GM12878 (cell line): ENCODE measurements around the gene ANKRD28. TPM values are rescaled to one million over a fixed set of nuclear protein-coding genes. Genes with fewer than 3 reads are reported as not detected.

Experiments used
- ATAC-seq: fragments of 200-7000 bp; cut with Tn5 transposase; 3 replicates; pipeline ENCODE4 v1.9.1; 2020; ENCODE audit warnings: mild to moderate bottlenecking, moderate library complexity
- BruUV-seq: library from RNA; stranded (reverse); fragments of 400-500 nt; replicated peaks from 2 replicates; lab custom pipeline; 2021; lab: Mats Ljungman, UMichigan
- CTCF ChIA-PET: fragments of 300-600 bp; sonication (Branson Sonifier 250); formaldehyde crosslinking; extraction: SDS; loops from one replicate; lab custom pipeline; 2021; ENCODE audit warnings: inconsistent platforms; lab: Yijun Ruan, JAX
- POLR2A ChIA-PET: fragments of 350-600 bp; formaldehyde crosslinking; extraction: SDS; loops from one replicate; lab custom pipeline; 2021; ENCODE audit warnings: inconsistent platforms; lab: Charles Lee
- RAD21 ChIA-PET: fragments of 300-600 bp; sonication (Branson Sonifier 250); formaldehyde crosslinking; loops from one replicate; lab custom pipeline; 2023; ENCODE audit warnings: antibody characterized with exemption; ENCODE audit not compliant: unreplicated experiment; lab: Charles Lee
- SMC1A ChIA-PET: fragments of 300-600 bp; sonication (Branson Sonifier 250); formaldehyde crosslinking; loops from one replicate; lab custom pipeline; 2023; ENCODE audit not compliant: unreplicated experiment, uncharacterized antibody; lab: Charles Lee
- DNase-seq: peaks from one replicate; pipeline ENCODE4 v3.0.0-alpha.2; 2011; ENCODE audit warnings: low read depth, low spot score
- FAIRE-seq: peaks from 3 replicates; lab custom pipeline; 2011; peaks lifted over from hg19 to GRCh38; lab: Jason Lieb, UNC
- H2AFZ ChIP-seq: 2 replicates; pipeline ENCODE4 v1.6.0; 2011; ENCODE audit warnings: low read depth, low read length, control low read depth; ENCODE audit not compliant: control insufficient read depth
- H3K27ac ChIP-seq: 2 replicates; pipeline ENCODE4 v1.5.1; 2011; ENCODE audit warnings: control low read depth; ENCODE audit not compliant: control insufficient read depth, insufficient read depth
- H3K27me3 ChIP-seq, 2 experiments: replicated peaks in 1 of 2; 2 replicates each; pipeline versions ENCODE4 v1.6.0 to v1.6.1; 2011; ENCODE audit warnings: low read length in 1 of 2; ENCODE audit not compliant: control insufficient read depth in 2 of 2, insufficient read depth in 2 of 2
- H3K36me3 ChIP-seq, 2 experiments: 2 replicates each; pipeline ENCODE4 v1.5.1; 2011; ENCODE audit warnings: low read length in 1 of 2; ENCODE audit not compliant: control insufficient read depth in 2 of 2, insufficient read depth in 2 of 2
- H3K4me1 ChIP-seq: 2 replicates; pipeline ENCODE4 v1.6.1; 2011; ENCODE audit warnings: mild to moderate bottlenecking, low read length, moderate library complexity, mixed read lengths; ENCODE audit not compliant: control insufficient read depth, insufficient read depth
- H3K4me2 ChIP-seq: 2 replicates; pipeline ENCODE4 v1.6.0; 2011; ENCODE audit warnings: control low read depth; ENCODE audit not compliant: control insufficient read depth, insufficient read depth
- H3K4me3 ChIP-seq: fragments of 200-600 bp; sonication (generic); 2 replicates; pipeline ENCODE4 v1.5.1; 2016
- H3K79me2 ChIP-seq: 2 replicates; pipeline ENCODE4 v1.6.0; 2011; ENCODE audit warnings: low read length; ENCODE audit not compliant: control insufficient read depth, insufficient read depth
- H3K9ac ChIP-seq: 2 replicates; pipeline ENCODE4 v1.8.0; 2011; ENCODE audit warnings: low read length, control low read depth, mixed read lengths; ENCODE audit not compliant: control insufficient read depth, insufficient read depth
- H3K9me3 ChIP-seq: replicated peaks from 3 replicates; pipeline ENCODE4 v1.5.1; 2011; ENCODE audit warnings: mild to moderate bottlenecking, low read length; ENCODE audit not compliant: control insufficient read depth, insufficient read depth
- H4K20me1 ChIP-seq: 2 replicates; pipeline ENCODE4 v1.6.0; 2011; ENCODE audit not compliant: control insufficient read depth, insufficient read depth
- BACH1 ChIP-seq: fragments of 450-650 bp; IDR thresholded peaks from 2 replicates; pipeline ENCODE4 v1.6.1; 2017; ENCODE audit warnings: mild to moderate bottlenecking, borderline replicate concordance
- CEBPZ ChIP-seq: fragments of 150-350 bp; IDR thresholded peaks from 2 replicates; pipeline ENCODE4 v1.6.1; 2016; ENCODE audit warnings: low read depth, low read length
- DPF2 ChIP-seq: fragments of 450-650 bp; IDR thresholded peaks from 2 replicates; pipeline ENCODE4 v1.6.1; 2017; ENCODE audit warnings: mild to moderate bottlenecking
- ELK1 ChIP-seq: IDR thresholded peaks from 2 replicates; pipeline ENCODE4 v1.6.1; 2012; ENCODE audit warnings: low read depth, low read length, improper control_type of control experiment
- EP300 ChIP-seq, 2 experiments: fragments of 150-350 bp in 1 of 2; IDR thresholded peaks; 2 replicates each; pipeline ENCODE4 v1.6.1; 2011 to 2012; ENCODE audit warnings: low read depth in 2 of 2, low read length in 2 of 2, borderline replicate concordance in 1 of 2, improper control_type of control experiment in 1 of 2, inconsistent platforms in 1 of 2; ENCODE audit not compliant: control insufficient read depth in 1 of 2
- FOXK2 ChIP-seq: fragments of 450-650 bp; IDR thresholded peaks from 2 replicates; pipeline ENCODE4 v1.6.1; 2017; ENCODE audit warnings: mild to moderate bottlenecking, moderate library complexity
- PAX5 ChIP-seq: IDR thresholded peaks from 2 replicates; pipeline ENCODE4 v1.6.1; 2011; ENCODE audit warnings: low read depth, low read length, borderline replicate concordance
- RBBP5 ChIP-seq: fragments of 200-600 bp; sonication (generic); conservative IDR thresholded peaks from 2 replicates; pipeline ENCODE4 v1.6.1; 2016
- SREBF2 ChIP-seq: IDR thresholded peaks from 2 replicates; pipeline ENCODE4 v1.6.1; 2012; ENCODE audit warnings: mild to moderate bottlenecking, low read length
- WRNIP1 ChIP-seq: IDR thresholded peaks from 2 replicates; pipeline ENCODE4 v1.6.1; 2011; ENCODE audit warnings: low read depth, low read length, improper control_type of control experiment, borderline replicate concordance
- WGBS: methylation state at CpG from one replicate; pipeline ENCODE4 v1.1.6; 2016; ENCODE audit warnings: low lambda C conversion rate; ENCODE audit not compliant: insufficient replicate concordance, insufficient coverage; ENCODE audit errors: missing lambda C conversion rate; 5-methylcytosine and 5-hydroxymethylcytosine counted together
- in situ Hi-C: fragments of 300-500 bp; cut with MboI; formaldehyde crosslinking; loops from 9 replicates; pipeline ENCODE4 v1.14.3; 2018; ENCODE audit warnings: mixed read lengths
- intact Hi-C: fragments of 100-400 bp; cut with micrococcal nuclease; formaldehyde crosslinking; loops from one replicate; pipeline ENCODE4 v1.14.2; 2022; ENCODE audit not compliant: unreplicated experiment
- polyA plus RNA-seq, 11 experiments: library from polyadenylated mRNA; depleted of rRNA in 4 of 11; unstranded in 6 of 11; stranded (reverse) in 5 of 11; fragments of >200 nt; fragmentation: Nextera tagmentation in 4 of 11; fragmentation: Illumina TruSeq in 1 of 11; extraction: Ambion mirVana in 4 of 11; extraction: Trizol in 1 of 11; gene quantifications; 1 replicate in 1 of 11; 2 replicates in 10 of 11; pipeline versions ENCODE4 v1.2.1 to v1.2.3, GENCODE V29; 2011 to 2016; ENCODE audit warnings: inconsistent platforms in 2 of 11, missing spikeins in 2 of 11, low read depth in 1 of 11
- total RNA-seq, 4 experiments: library from RNA; depleted of rRNA in 3 of 4; stranded (reverse); fragments of >200 nt in 3 of 4; fragmentation: Illumina TruSeq in 1 of 4; extraction: Trizol in 1 of 4; gene quantifications; 2 replicates each; pipeline versions ENCODE4 v1.2.1 to v1.2.3, GENCODE V29; 2013 to 2021

The ANKRD28 gene
- total and polyA plus RNA-seq, 10 of the 15 experiments (the other 5 are each of a cell fraction or from before 2014, with no cell fraction given): 11.2 to 105 (median 38.3) TPM

- Histone ChIP-seq H3K4me2 (no peak overlapping the region), H3K4me1 (0 out of 2 replicates have a peak, but pooled peaks cover 3% of the 10 kb centered on the region), H2AFZ (no peak overlapping the region), H3K27ac (no peak overlapping the region), H4K20me1 (no peaks in the 10 kb centered on the region), H3K27me3 (no peaks in the 10 kb centered on the region), H3K9me3 (no peaks in the 10 kb centered on the region), H3K36me3 (peaks cover 0 to 12% of the 10 kb centered on the region in 2 experiments; a peak in 3 of 4 replicates), H3K79me2 (no peaks in the 10 kb centered on the region; the same call in 1 of the 2 replicates), H3K4me3 (no peak overlapping the region), H3K9ac (no peak overlapping the region)
- BruUV-seq: no TSS peak
- ChIA-PET RAD21 (no interaction called here), CTCF (interaction anchor here (0.8 to 1.1 kb wide), 2 partner anchors 10 to 99 kb away, joined by 3 to 4 read pairs; no protein-coding TSS in a partner anchor), SMC1A (interaction anchor here (0.6 to 1.8 kb wide), 6 partner anchors 10 to 149 kb away, joined by 3 to 6 read pairs (median 4); no protein-coding TSS in a partner anchor), POLR2A (no interaction called here)
- 97% methylated on average over 2 of the region's 2 CpGs for WGBS
- no peak for DNase-seq
- no peak for ATAC-seq
- in situ Hi-C loops (no loop called here), intact Hi-C loops (no loop called here)
- FAIRE-seq: no peak
- TF ChIP-seq DPF2: no peak
Observed at GRCh38 chr3:15755780-15756179, 42.0 kb downstream of the ANKRD28 start.

- peaks cover 1 to 17% of the 10 kb centered on the region in 2 experiments; a peak in 3 of 4 replicates for H3K36me3 ChIP-seq
- H3K79me2 ChIP-seq: no peaks in the 10 kb centered on the region; the same call in none of the 2 replicates
- FAIRE-seq (no peak), DNase-seq (no peak), ATAC-seq (no peak)
- POLR2A ChIA-PET: no interaction called here
- CTCF ChIA-PET: interaction anchor here (1.1 kb wide), 1 partner anchor 10 kb away, joined by 4 read pairs; no protein-coding TSS in a partner anchor
- no peak overlapping the region for H2AFZ ChIP-seq
- no peak overlapping the region for H3K4me3 ChIP-seq
- RAD21 ChIA-PET: no interaction called here
- H3K4me2 ChIP-seq: no peak overlapping the region
- H3K9ac ChIP-seq: no peak overlapping the region
- no peak for TF ChIP-seq WRNIP1
- no peak for TF ChIP-seq EP300 (IDR thresholded peaks at IDR 0.05; ENCODE audit: borderline replicate concordance in 1 of 2, control insufficient read depth in 1 of 2, low read depth in 2 of 2, low read length in 2 of 2)
- no peak for TF ChIP-seq CEBPZ
- no peak for TF ChIP-seq RBBP5
- no peak for TF ChIP-seq ELK1
- TF ChIP-seq PAX5: no peak
- no peak for TF ChIP-seq FOXK2
- TF ChIP-seq BACH1: no peak
- TF ChIP-seq SREBF2: no peak
- peaks cover 3% of the 10 kb centered on the region; the same call in 1 of the 3 replicates for H3K9me3 ChIP-seq
- no peak overlapping the region for H3K27ac ChIP-seq
- H3K27me3 ChIP-seq: no peaks in the 10 kb centered on the region
- SMC1A ChIA-PET: interaction anchor here (0.7 to 1.8 kb wide), 4 partner anchors 16 to 67 kb away, joined by 3 to 6 read pairs (median 4); no protein-coding TSS in a partner anchor
- intact Hi-C loops (no loop called here), in situ Hi-C loops (no loop called here)
- no TSS peak for BruUV-seq
- WGBS: 100% methylated on average over 1 of the region's 1 CpG
- H4K20me1 ChIP-seq: no peaks in the 10 kb centered on the region
- H3K4me1 ChIP-seq: 0 out of 2 replicates have a peak, but pooled peaks cover 3% of the 10 kb centered on the region
Observed at GRCh38 chr3:15755181-15755580, 42.6 kb downstream of the ANKRD28 start.
